AG04449 (cell line): ENCODE measurements around the gene PFKP.

Source experiments
- CTCF ChIA-PET: fragments of 350-600 bp; formaldehyde crosslinking; extraction: SDS; loops from one replicate; lab custom pipeline; 2021; ENCODE audit warnings: antibody characterized with exemption; lab: Yijun Ruan, JAX
- POLR2A ChIA-PET: fragments of 400-600, 350-600 bp; formaldehyde crosslinking; extraction: SDS; loops from one replicate; lab custom pipeline; 2020; ENCODE audit warnings: antibody characterized with exemption, inconsistent platforms; lab: Yijun Ruan, JAX
- DNase-seq: peaks from one replicate; pipeline ENCODE4 v3.0.0-alpha.2; 2010; ENCODE audit warnings: low read depth, low spot score
- H3K4me3 ChIP-seq: 2 replicates; pipeline ENCODE4 v1.5.1; 2011; ENCODE audit warnings: low read depth, mild to moderate bottlenecking, control low read depth, low read length
- TF ChIP-seq, protein P1 (sequence below): IDR thresholded peaks from one replicate; pipeline ENCODE4 v1.5.1; 2011; ENCODE audit warnings: mild to moderate bottlenecking, moderate library complexity, low read length, control low read depth, inconsistent platforms; ENCODE audit not compliant: insufficient read depth; ENCODE audit errors: missing control alignments

Gene PFKP

DNA sequence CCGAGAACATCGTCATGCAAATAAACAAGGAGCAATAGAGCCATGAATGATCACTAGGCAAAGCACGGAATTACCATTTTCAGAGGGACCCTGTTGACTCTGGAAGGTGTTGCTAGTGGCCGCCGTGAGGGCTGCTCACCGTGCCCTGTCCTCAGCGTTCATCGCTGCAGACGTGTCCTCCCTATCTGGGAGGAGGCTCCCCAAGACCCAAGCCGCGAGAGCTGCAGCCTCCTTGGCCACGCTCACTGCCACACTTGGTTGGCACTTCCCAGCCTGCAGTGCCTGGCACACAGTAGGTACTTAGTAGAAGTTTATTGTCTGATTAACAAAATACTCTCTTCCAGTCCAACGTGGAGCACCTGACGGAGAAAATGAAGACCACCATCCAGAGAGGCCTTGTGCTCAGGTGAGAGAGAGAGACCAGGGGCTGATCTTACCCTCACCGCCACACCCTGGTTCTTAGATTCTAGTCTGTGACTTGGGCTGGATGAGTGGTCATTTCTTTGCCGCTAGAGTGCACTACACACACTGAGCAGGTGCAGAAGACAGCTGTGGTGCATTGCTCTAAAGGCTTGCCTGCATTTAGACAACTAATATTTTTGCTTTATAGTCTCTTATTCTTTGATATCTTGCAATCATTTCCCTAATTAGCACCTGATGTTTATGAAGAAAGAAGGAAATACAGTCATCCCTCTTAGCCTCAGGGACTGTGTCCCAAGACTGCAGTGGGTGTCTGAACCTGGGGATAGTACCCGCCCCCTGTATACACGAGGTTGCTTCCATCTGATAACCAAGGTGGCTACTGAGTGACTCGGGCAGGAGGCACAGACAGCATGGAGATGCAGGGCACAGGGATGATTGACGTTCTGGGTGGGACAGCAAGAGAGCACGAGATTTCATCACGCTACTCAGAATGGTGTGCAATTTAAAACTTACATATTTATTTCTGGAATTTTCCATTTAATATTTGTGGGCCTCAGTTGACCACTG, 65.0 kb downstream of the PFKP start:
- no peak overlapping the region for H3K4me3 ChIP-seq
- TF ChIP-seq, protein P1, sequence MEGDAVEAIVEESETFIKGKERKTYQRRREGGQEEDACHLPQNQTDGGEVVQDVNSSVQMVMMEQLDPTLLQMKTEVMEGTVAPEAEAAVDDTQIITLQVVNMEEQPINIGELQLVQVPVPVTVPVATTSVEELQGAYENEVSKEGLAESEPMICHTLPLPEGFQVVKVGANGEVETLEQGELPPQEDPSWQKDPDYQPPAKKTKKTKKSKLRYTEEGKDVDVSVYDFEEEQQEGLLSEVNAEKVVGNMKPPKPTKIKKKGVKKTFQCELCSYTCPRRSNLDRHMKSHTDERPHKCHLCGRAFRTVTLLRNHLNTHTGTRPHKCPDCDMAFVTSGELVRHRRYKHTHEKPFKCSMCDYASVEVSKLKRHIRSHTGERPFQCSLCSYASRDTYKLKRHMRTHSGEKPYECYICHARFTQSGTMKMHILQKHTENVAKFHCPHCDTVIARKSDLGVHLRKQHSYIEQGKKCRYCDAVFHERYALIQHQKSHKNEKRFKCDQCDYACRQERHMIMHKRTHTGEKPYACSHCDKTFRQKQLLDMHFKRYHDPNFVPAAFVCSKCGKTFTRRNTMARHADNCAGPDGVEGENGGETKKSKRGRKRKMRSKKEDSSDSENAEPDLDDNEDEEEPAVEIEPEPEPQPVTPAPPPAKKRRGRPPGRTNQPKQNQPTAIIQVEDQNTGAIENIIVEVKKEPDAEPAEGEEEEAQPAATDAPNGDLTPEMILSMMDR = no peak
- CTCF ChIA-PET = interaction anchor here (0.8 kb wide), 1 partner anchor 89 kb away, joined by 3 read pairs; no protein-coding TSS in a partner anchor
- POLR2A ChIA-PET = no interaction called here
- DNase-seq = no peak

- ChIA-PET POLR2A (no interaction called here), CTCF (interaction anchor here (0.9 kb wide), 1 partner anchor 11 kb away, joined by 3 read pairs; no protein-coding TSS in a partner anchor)
- DNase-seq = no peak
- H3K4me3 ChIP-seq = no peak overlapping the region
- TF ChIP-seq, protein P1 = no peak
Measured at GRCh38 chr10:3133948-3134347, 66.6 kb downstream of the PFKP start.

DNA sequence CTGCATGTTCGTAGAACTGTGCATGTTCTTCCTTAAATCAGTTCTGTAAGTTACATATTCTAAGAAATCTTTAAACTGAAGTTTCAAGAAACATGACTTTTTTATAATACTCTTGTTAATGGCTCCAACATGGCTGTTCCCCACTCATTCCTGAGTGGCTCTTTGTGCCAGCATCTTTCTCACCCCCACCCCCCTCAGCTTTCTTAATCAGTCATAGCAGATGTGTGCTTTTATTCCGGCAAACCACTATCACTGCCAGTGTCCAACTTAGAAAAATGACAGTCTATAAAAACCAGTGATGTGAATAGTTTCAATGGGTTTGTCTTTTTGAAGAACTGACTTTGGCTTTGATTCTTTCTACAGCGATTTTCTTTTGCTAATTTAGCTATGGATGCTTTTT, 67.7 kb downstream of the PFKP start:
- TF ChIP-seq, protein P1 = no peak
- ChIA-PET CTCF (no interaction called here), POLR2A (interaction anchor here (1.1 kb wide), 1 partner anchor 90 kb away, joined by 3 read pairs; no protein-coding TSS in a partner anchor)
- no peak for DNase-seq
- no peak overlapping the region for H3K4me3 ChIP-seq

GRCh38 chr10:3136336-3136735, 69.0 kb downstream of the PFKP start:
- CTCF ChIA-PET = no interaction called here
- POLR2A ChIA-PET = interaction anchor here (1.1 kb wide), 1 partner anchor 28 kb away, joined by 3 read pairs; no protein-coding TSS in a partner anchor
- no peak overlapping the region for H3K4me3 ChIP-seq
- TF ChIP-seq, protein P1 = no peak
- DNase-seq = no peak

DNA sequence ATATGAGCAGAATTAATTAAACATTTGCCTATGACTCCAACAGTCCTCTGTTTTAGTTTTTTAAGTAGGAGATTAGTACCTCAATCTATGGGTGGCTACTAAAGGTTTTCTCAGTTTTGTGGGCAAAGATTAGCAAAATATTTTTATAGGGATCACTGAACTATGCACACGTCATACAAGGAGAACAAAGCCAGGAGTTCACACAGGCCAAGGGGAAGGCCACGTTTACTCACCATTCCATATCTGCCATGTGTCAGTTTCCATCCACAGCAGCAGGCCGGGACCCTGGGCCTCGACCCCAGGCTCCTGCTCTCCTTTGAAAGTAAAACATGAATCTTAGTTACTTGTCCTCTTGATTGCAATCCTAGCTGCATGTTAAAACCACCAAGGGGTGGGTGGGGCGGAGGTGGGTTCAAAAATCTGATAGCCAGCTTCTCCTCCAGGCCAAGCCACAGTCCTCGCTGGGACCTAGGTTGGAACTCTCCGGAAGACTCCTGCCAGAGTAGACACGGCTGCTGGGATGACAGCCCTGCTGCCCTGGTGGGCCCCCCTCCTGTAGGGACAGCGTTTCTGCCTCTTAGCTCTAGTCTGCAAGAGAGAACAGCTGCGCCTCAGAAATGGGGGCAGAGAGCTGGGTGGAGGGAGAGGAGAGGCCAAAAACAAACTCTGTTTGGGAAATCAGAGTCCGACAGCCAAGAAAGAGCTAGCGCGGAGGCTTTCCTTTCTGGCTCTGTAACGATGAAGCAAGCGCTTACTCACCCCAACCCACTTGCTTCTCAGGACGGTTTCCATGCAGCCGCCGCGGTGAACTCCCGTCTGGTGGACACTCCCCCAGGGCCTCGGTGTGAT, 69.6 kb downstream of the PFKP start:
- TF ChIP-seq, protein P1 = no peak
- no peak for DNase-seq
- POLR2A ChIA-PET = interaction anchor here (1.1 kb wide), 1 partner anchor 28 kb away, joined by 3 read pairs; no protein-coding TSS in a partner anchor
- CTCF ChIA-PET = no interaction called here
- no peak overlapping the region for H3K4me3 ChIP-seq
